Adipocyte (in vitro differentiated cells): ENCODE measurements around the gene REEP1.
A peak's percentile ranks its signal among the peaks of the same experiment; 100 is the strongest.
"Not testable (repeated sequence)": the region's sequence is repeated elsewhere in the genome, so short reads cannot be mapped to it uniquely, and the experiment has no call there.

Source experiments
- DNase-seq: peaks from one replicate; pipeline ENCODE4 v3.0.0-alpha.2; 2015; ENCODE audit warnings: low read depth
- H3K27me3 ChIP-seq: replicated peaks from 2 replicates; pipeline ENCODE4 v1.7.0; 2013; ENCODE audit warnings: mild to moderate bottlenecking, low read length, moderate library complexity; ENCODE audit not compliant: control insufficient read depth, insufficient read depth
- H3K36me3 ChIP-seq: 2 replicates; pipeline ENCODE4 v1.7.0; 2013; ENCODE audit warnings: low read length, mild to moderate bottlenecking, moderate library complexity; ENCODE audit not compliant: control insufficient read depth, insufficient read depth, severe bottlenecking
- H3K4me1 ChIP-seq: 2 replicates; pipeline ENCODE4 v1.7.0; 2013; ENCODE audit warnings: mild to moderate bottlenecking, low read length, moderate library complexity; ENCODE audit not compliant: control insufficient read depth, insufficient read depth
- H3K4me3 ChIP-seq: 2 replicates; pipeline ENCODE4 v1.7.0; 2013; ENCODE audit warnings: mild to moderate bottlenecking, low read length, moderate library complexity
- H3K9ac ChIP-seq: 2 replicates; pipeline ENCODE4 v1.7.0; 2013; ENCODE audit warnings: mild to moderate bottlenecking, low read length, moderate library complexity
- H3K9me3 ChIP-seq: 2 replicates; pipeline ENCODE4 v1.7.0; 2013; ENCODE audit warnings: mild to moderate bottlenecking, low read length, moderate library complexity; ENCODE audit not compliant: control insufficient read depth

The REEP1 gene

DNA sequence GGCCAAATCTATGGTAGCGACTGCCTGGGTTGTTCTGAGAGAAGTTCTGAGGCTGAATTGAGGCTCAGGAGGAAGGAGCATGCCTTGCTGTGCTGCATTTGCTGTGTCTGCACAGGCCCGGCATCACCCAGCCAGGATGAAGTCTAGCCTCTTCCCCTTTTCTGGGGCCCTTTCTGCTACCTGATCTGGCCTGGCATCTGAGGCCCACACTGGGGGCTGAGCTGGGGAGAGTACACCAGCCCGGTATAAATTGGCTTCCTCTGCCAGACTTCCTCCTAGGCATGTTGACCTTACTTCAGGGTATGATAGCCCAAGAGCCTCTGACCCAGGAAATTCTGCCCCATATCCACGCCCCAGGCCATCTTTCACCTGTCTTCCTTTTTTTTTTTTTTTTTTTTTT lies 108.2 kb downstream of the REEP1 start:
- H3K4me3 ChIP-seq = no peak overlapping the region
- H3K9me3 ChIP-seq = no peaks in the 10 kb centered on the region
- no peak for DNase-seq
- peaks cover 6% of the 10 kb centered on the region for H3K27me3 ChIP-seq
- no peaks in the 10 kb centered on the region for H3K36me3 ChIP-seq
- H3K4me1 ChIP-seq = peaks cover 9% of the 10 kb centered on the region
- H3K9ac ChIP-seq = no peak overlapping the region

DNA sequence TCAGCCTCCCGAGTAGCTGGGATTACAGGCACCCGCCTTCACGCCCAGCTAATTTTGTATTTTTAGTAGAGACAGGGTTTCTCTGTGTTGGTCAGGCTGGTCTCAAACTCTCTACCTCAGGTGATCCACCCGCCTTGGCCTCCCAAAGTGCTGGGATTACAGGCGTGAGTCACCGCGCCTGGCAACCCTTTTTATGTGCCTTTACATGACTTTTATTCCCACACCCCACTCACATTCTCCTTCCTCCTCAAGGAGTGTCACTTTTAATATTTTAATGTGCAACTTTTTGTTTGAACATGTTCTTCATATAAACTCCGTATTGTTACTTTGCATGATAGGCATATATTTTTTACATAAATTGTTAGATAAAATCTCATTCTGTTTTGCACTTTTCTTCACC lies 108.9 kb downstream of the REEP1 start:
- not testable (repeated sequence) for H3K9ac ChIP-seq, H3K4me3 ChIP-seq, DNase-seq, H3K9me3 ChIP-seq, H3K27me3 ChIP-seq, H3K36me3 ChIP-seq
- peaks cover 16% of the 10 kb centered on the region for H3K4me1 ChIP-seq

- no peak for DNase-seq
- peaks cover 5% of the 10 kb centered on the region for H3K27me3 ChIP-seq
Observed at GRCh38 chr2:86227685-86228084, 109.7 kb downstream of the REEP1 start.

GRCh38 chr2:86226636-86227520 lies 110.5 kb downstream of the REEP1 start:
- H3K9me3 ChIP-seq = no peaks in the 10 kb centered on the region
- no peak for DNase-seq
- H3K4me3 ChIP-seq = no peak overlapping the region

More at GRCh38 chr2:86227685-86228084, 109.7 kb downstream of the REEP1 start:
- Histone ChIP-seq H3K4me3 (no peak overlapping the region), H3K4me1 (peaks cover 25% of the 10 kb centered on the region), H3K36me3 (no peaks in the 10 kb centered on the region), H3K9me3 (no peaks in the 10 kb centered on the region), H3K9ac (no peak overlapping the region)

DNA sequence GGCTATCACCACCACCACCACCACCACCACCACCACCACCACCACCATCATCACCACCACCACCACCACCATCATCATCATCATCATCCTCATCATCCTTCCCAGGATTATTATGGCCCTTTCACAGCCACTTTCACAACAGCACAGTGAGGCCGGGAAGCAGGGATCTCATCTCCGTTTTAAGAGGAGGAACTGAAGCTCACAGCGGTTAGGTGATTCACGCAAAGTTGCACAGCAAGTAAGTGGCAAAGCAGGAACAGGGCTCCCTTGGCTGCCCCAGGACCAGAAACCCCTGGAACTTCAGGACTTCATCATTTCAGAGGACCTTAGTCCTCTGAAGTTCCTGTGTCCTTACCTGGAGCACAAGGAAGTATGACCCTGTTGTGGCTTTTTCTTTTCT lies 111.4 kb downstream of the REEP1 start:
- H3K36me3 ChIP-seq = no peaks in the 10 kb centered on the region
- H3K4me3 ChIP-seq = no peak overlapping the region
- DNase-seq = no peak
- no peaks in the 10 kb centered on the region for H3K9me3 ChIP-seq
- H3K4me1 ChIP-seq = peaks cover 28% of the 10 kb centered on the region
- no peak overlapping the region for H3K9ac ChIP-seq
- H3K27me3 ChIP-seq = no peaks in the 10 kb centered on the region

More at GRCh38 chr2:86226636-86227520, 110.5 kb downstream of the REEP1 start:
- Histone ChIP-seq H3K4me1 (peaks cover 28% of the 10 kb centered on the region), H3K9ac (no peak overlapping the region), H3K27me3 (no peaks in the 10 kb centered on the region), H3K36me3 (no peaks in the 10 kb centered on the region)

- DNase-seq = no peak
- Histone ChIP-seq H3K4me3 (no peak overlapping the region), H3K27me3 (no peaks in the 10 kb centered on the region), H3K9me3 (no peaks in the 10 kb centered on the region), H3K4me1 (peaks cover 28% of the 10 kb centered on the region), H3K36me3 (no peaks in the 10 kb centered on the region), H3K9ac (no peak overlapping the region)
Observed at GRCh38 chr2:86225581-86225980, 111.8 kb downstream of the REEP1 start.

DNA sequence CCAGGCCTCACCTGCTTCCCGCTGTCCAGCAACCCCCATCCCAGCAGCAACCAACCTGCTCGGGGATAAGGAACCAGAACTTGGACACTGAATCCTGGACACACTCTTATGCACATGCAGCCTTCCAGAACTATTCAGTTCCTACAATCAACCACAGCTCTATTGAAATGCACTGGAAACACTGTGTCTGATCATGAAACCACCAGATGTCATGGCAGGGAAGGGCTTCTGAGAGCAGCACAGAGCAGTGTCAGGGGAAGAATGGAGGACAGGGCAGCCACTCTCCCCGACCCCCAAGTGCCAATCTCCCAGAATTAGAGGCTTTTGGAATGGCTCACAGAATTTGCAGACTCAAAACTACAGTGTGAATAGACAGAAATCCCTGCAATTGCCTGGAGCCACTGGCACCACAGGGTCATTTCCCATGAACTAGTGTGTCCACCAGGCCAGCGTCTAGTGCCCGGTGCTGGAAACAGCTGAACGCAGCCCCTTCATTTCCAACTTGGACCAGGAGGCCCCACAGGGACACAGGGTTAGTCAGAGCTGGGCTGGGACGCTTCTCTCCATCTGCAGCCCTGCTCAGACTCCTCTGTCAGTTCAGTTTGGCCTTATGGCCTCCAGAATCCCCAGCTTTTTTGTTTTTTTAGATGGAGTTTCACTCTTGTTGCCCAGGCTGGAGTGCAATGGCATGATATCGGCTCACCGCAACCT lies 112.6 kb downstream of the REEP1 start:
- Histone ChIP-seq H3K4me3 (no peak overlapping the region), H3K4me1 (peaks cover 28% of the 10 kb centered on the region), H3K27me3 (no peaks in the 10 kb centered on the region), H3K36me3 (no peaks in the 10 kb centered on the region), H3K9ac (no peak overlapping the region), H3K9me3 (no peaks in the 10 kb centered on the region)
- DNase-seq = no peak

DNA sequence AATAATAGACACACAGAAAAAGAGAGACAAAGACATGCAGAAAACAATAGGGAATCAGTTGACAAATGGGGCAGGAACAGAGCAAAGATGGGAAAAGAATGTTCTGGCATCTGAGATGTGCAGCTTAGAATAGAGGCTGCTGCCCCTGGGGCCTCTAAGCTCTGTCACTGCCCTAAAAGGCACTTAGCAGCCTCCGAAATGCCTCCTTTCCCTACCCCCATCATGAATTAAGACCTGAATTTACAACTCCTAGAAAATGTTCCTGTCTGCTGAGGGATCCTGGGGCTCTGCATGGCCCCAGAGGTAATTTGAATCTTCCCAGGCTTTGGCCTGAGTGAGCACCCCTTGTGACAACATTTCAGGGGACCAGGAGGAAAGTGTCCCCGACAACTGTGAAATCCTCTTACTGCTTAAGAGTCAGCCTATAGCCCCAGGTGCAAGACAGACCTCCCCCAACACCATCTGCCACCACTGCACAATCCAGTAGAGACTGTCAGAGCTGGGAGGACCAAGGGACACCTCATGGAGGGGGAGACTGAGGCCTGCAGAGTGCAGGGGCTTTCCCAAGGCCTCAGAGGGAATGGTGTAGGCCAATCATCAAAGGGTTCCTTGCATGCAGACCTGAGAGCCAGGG lies 113.4 kb downstream of the REEP1 start:
- no peak for DNase-seq
- Histone ChIP-seq H3K27me3 (no peaks in the 10 kb centered on the region), H3K4me3 (no peak overlapping the region)

GRCh38 chr2:86223140-86223926 lies 114.1 kb downstream of the REEP1 start:
- H3K9me3 ChIP-seq = no peaks in the 10 kb centered on the region
- no peaks in the 10 kb centered on the region for H3K36me3 ChIP-seq
- H3K4me3 ChIP-seq = peak overlapping the region; percentile 14
- H3K9ac ChIP-seq = peak overlapping the region; percentile 53
- H3K4me1 ChIP-seq = peaks cover 28% of the 10 kb centered on the region
- peak; percentile 57 for DNase-seq
- H3K27me3 ChIP-seq = no peaks in the 10 kb centered on the region

More for the DNA sequence above, 113.4 kb downstream of the REEP1 start:
- H3K36me3 ChIP-seq = no peaks in the 10 kb centered on the region
- peaks cover 28% of the 10 kb centered on the region for H3K4me1 ChIP-seq
- H3K9ac ChIP-seq = no peak overlapping the region
- H3K9me3 ChIP-seq = no peaks in the 10 kb centered on the region

DNA sequence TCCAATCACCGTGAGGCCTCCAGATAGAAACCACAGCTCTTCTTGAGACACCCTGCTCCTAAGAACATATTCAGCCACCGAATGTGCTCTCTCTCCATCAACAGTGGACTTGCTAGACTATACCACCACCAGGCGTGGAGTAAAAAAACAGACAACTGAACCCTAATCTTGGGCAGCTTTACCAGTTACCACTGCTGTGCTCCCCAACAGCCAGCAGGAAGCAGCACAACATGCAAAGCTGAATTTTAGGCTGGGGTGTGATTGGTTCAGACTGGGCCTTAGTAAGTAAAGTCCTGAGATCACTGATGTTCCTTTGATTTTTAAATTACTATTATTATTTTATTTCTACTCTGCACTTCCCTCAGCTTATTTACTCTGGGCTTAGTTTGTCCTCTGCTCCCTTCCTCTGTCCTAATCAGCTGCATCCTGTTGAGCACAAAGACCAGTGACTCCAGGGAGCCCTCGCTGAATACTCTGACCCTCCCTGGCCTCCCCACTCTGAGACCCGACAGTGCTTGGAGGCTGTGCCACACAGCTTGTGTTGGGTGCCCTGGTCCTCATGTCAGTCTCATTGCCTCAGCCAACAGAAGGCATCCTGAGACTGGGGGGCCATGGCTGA lies 116.3 kb downstream of the REEP1 start:
- Histone ChIP-seq H3K9me3 (no peaks in the 10 kb centered on the region), H3K4me3 (no peak overlapping the region), H3K27me3 (no peaks in the 10 kb centered on the region), H3K9ac (no peak overlapping the region), H3K36me3 (no peaks in the 10 kb centered on the region), H3K4me1 (peaks cover 44% of the 10 kb centered on the region)
- DNase-seq = peak; percentile 70
